Neuron (in vitro differentiated cells): ENCODE data around the gene SRSF7.
"Not testable (repeated sequence)": the region's sequence is repeated elsewhere in the genome, so short reads cannot be mapped to it uniquely, and the experiment has no call there.

Source experiments
- H2AFZ ChIP-seq: one replicate; pipeline ENCODE4 v1.6.1; 2013; ENCODE audit warnings: low read depth, mild to moderate bottlenecking, inconsistent platforms, low read length, moderate library complexity
- H3K27me3 ChIP-seq: one replicate; pipeline ENCODE4 v1.6.1; 2013; ENCODE audit warnings: low read length; ENCODE audit not compliant: insufficient read depth
- H3K36me3 ChIP-seq: one replicate; pipeline ENCODE4 v1.6.1; 2013; ENCODE audit warnings: low read length; ENCODE audit not compliant: insufficient read depth
- H3K4me1 ChIP-seq: one replicate; pipeline ENCODE4 v1.6.1; 2013; ENCODE audit warnings: low read length; ENCODE audit not compliant: insufficient read depth
- H3K4me3 ChIP-seq: 2 replicates; pipeline ENCODE4 v1.5.1; 2013; ENCODE audit warnings: mild to moderate bottlenecking, low read length, moderate library complexity
- H3K9me3 ChIP-seq: one replicate; pipeline ENCODE4 v1.6.1; 2013; ENCODE audit warnings: low read length

Gene SRSF7

DNA sequence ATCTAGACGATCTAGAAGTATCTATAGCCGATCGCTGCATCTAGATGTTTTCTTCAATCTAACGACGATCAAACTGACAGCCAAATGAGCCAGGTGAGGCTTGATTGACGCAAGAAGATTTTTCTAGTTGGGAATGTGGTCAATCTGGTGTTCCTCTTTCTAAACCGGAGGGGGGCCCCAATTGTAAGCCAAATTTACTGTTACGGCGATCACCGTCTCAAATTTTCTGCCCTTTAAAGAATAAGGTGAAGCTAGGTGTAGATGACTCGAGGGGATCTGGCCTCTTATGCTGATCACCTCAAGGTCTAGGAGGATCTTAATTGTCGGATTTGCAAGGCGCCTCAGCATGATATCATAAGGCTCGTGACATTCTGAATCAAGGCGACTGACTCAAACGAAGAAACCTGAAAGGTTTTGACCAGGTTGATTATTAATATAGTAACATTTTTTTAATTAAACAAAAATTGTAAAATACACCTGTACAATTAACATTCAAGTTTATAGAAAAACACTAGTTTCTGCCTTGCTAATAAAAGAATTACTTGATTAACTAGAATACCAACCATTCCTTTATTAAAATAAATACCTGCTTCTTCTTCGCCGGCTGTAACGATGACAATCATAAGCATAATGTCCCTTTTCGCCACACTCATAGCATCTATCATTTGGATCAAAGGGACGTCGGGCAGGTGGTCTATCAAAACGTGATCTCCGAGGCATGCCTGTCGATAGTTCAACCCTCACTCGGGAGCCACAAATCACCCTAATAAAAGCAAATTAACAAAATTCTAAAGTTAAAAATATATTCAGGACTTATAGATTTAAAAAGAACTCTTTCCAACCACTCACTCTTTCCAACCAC is 2.0 kb downstream of the SRSF7 start:
- Histone ChIP-seq H3K27me3 (no peaks in the 10 kb centered on the region), H3K9me3 (no peaks in the 10 kb centered on the region), H3K4me3 (peak overlapping the region; percentile 65), H2AFZ (no peak overlapping the region), H3K36me3 (peaks cover 58% of the 10 kb centered on the region), H3K4me1 (peaks cover 24% of the 10 kb centered on the region)

- peaks cover 24% of the 10 kb centered on the region for H3K4me1 ChIP-seq
- H3K27me3 ChIP-seq = no peaks in the 10 kb centered on the region
- H3K9me3 ChIP-seq = no peaks in the 10 kb centered on the region
- no peak overlapping the region for H2AFZ ChIP-seq
- H3K36me3 ChIP-seq = peaks cover 66% of the 10 kb centered on the region
- H3K4me3 ChIP-seq = no peak overlapping the region
These were observed 2.8 kb downstream of the SRSF7 start for GRCh38 chr2:38748391-38748790.

- H2AFZ ChIP-seq = no peak overlapping the region
- H3K27me3 ChIP-seq = no peaks in the 10 kb centered on the region
- peaks cover 71% of the 10 kb centered on the region for H3K36me3 ChIP-seq
- H3K4me3 ChIP-seq = no peak overlapping the region
- H3K4me1 ChIP-seq = peaks cover 24% of the 10 kb centered on the region
- H3K9me3 ChIP-seq = no peaks in the 10 kb centered on the region
These were observed 3.3 kb downstream of the SRSF7 start for GRCh38 chr2:38747819-38748218.

GRCh38 chr2:38747007-38747424 is 4.1 kb downstream of the SRSF7 start:
- Histone ChIP-seq H2AFZ (no peak overlapping the region), H3K4me3 (no peak overlapping the region), H3K9me3 (no peaks in the 10 kb centered on the region), H3K4me1 (peaks cover 21% of the 10 kb centered on the region), H3K27me3 (no peaks in the 10 kb centered on the region), H3K36me3 (peaks cover 76% of the 10 kb centered on the region)

DNA sequence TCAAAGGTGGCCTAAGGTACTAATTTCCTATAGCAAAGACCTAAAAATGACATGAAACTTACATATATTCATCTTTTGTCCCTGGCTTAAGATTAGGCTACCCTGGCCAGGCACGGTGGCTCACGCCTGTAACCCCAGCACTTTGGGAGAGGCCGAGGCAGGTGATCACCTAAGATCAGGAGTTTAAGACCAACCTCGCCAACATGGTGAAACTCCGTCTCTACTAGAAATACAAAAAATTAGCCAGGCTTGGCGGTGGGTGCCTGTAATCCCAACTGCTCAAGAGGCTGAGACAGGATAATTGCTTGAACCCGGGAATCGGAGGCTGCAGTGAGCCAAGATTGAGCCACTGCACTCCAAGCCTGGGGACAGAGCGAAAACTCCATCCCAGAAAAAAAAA is 5.9 kb downstream of the SRSF7 start:
- Histone ChIP-seq H3K4me1 (peaks cover 21% of the 10 kb centered on the region), H3K27me3 (no peaks in the 10 kb centered on the region), H3K9me3 (no peaks in the 10 kb centered on the region), H3K36me3 (peaks cover 85% of the 10 kb centered on the region), H3K4me3 (no peak overlapping the region), H2AFZ (no peak overlapping the region)

GRCh38 chr2:38744399-38744780 is 6.8 kb downstream of the SRSF7 start:
- Histone ChIP-seq H3K4me1 (peaks cover 21% of the 10 kb centered on the region), H2AFZ (no peak overlapping the region), H3K27me3 (no peaks in the 10 kb centered on the region), H3K9me3 (peaks cover 3% of the 10 kb centered on the region), H3K36me3 (peaks cover 82% of the 10 kb centered on the region), H3K4me3 (no peak overlapping the region)

DNA sequence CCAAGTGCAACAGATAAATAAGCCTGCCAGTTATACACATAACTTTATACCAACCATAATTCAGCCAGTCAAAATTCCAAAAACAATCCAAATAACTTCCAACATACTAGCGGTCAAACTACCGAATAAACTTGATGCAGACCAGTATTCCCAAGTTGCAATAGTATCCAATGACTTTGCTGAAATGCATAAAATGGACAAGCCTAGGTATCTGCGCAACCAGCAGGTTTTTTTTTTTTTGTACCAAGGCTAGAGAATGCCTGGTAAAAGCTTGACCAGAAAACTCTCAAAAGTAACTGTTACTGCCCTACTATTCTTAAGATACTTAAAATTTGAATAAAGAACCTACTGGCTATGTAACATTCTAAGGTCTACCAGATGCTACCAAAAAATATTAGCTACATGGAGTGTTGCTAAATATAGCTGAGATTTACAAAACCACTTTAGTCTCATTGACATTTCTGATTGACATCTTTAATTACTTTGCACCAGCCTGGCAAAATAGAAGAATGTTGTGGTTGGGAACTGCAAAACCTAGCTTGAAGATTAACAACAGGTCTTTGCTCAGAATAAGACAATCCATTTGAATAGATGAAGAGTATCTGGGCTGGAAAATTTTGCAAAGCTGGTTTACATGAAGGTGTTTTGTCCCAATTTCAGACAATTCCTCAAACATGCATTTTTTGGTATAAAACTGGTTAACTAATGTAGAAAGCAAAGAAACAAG is 7.3 kb downstream of the SRSF7 start:
- peaks cover 79% of the 10 kb centered on the region for H3K36me3 ChIP-seq
- no peak overlapping the region for H2AFZ ChIP-seq
- H3K9me3 ChIP-seq = peaks cover 3% of the 10 kb centered on the region
- H3K4me1 ChIP-seq = peaks cover 18% of the 10 kb centered on the region
- H3K27me3 ChIP-seq = no peaks in the 10 kb centered on the region
- no peak overlapping the region for H3K4me3 ChIP-seq

GRCh38 chr2:38742797-38743559 is 8.2 kb downstream of the SRSF7 start:
- Histone ChIP-seq H3K4me1 (peaks cover 9% of the 10 kb centered on the region), H3K36me3 (peaks cover 74% of the 10 kb centered on the region), H2AFZ (no peak overlapping the region), H3K4me3 (no peak overlapping the region), H3K27me3 (no peaks in the 10 kb centered on the region), H3K9me3 (peaks cover 3% of the 10 kb centered on the region)

- peaks cover 3% of the 10 kb centered on the region for H3K9me3 ChIP-seq
- peaks cover 62% of the 10 kb centered on the region for H3K36me3 ChIP-seq
- H2AFZ ChIP-seq = no peak overlapping the region
- no peaks in the 10 kb centered on the region for H3K4me1 ChIP-seq
- H3K27me3 ChIP-seq = no peaks in the 10 kb centered on the region
- no peak overlapping the region for H3K4me3 ChIP-seq
These were observed 10.1 kb downstream of the SRSF7 start for GRCh38 chr2:38740851-38741731.

- Histone ChIP-seq H3K4me3 (no peak overlapping the region), H3K9me3 (peaks cover 3% of the 10 kb centered on the region), H3K36me3 (peaks cover 46% of the 10 kb centered on the region), H3K27me3 (no peaks in the 10 kb centered on the region), H2AFZ (no peak overlapping the region), H3K4me1 (no peaks in the 10 kb centered on the region)
These were observed 11.6 kb downstream of the SRSF7 start for GRCh38 chr2:38739524-38739923.

DNA sequence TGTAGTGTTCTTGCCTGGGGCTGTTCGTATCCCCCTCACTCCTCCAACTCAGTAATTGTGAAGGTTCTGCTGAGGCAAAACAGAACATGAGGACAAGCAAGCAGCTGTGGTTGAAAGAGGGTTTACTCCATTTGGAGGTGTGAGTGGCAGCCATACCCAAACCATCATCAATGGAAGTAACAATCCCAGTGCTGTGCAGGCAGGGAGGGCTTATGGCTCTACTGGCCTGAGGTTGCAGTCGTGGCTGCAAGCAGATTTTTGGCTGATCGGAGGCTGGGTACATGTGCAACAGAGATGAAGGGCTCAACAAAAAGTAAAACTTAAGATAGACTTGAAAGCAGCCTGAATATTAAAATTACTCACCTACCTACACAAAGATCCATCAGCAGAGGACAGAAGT is 13.2 kb downstream of the SRSF7 start:
- Histone ChIP-seq H2AFZ (no peak overlapping the region), H3K36me3 (peaks cover 40% of the 10 kb centered on the region), H3K9me3 (peaks cover 3% of the 10 kb centered on the region), H3K27me3 (no peaks in the 10 kb centered on the region), H3K4me1 (no peaks in the 10 kb centered on the region), H3K4me3 (no peak overlapping the region)

DNA sequence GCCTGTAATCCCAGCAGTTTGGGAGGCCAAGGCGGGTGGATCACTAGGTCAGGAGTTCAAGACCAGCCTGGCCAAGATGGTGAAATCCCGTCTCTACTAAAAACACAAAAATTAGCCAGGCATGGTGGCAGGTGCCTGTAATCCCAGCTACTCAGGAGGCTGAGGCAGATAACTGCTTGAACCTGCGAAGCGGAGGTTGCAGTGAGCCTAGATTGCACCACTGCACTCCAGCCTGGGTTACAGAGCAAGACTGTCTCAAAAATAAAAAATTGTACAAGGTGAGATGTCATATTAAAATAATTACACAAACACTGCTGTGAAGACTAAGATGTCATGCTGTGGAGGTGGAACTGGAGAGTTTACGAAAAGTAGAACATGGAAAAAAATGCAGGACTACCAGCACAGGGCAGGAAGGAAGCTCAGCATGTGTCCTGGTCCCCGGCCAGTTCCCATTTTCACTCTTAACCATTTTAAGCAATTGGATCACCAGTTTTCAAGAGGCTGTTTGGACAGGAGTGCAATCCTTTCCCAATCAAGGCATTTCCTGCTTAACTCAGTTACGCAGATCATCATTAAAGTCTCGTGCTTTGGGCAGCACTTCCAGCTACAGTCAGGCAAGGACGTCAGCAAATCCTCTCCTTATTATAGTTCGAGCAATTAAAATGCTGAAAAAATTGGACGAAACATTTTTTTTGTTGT is 14.0 kb downstream of the SRSF7 start:
- H3K27me3 ChIP-seq, H3K4me3 ChIP-seq, H2AFZ ChIP-seq, H3K4me1 ChIP-seq, H3K9me3 ChIP-seq: not testable (repeated sequence)
- H3K36me3 ChIP-seq = peaks cover 39% of the 10 kb centered on the region
